SIG-M5 treated with dmso at 0.1 percent for 504 hours (cell line): ENCODE results near the gene KCNMB4.

Experiments
- DNase-seq: peaks from one replicate; lab custom pipeline; 2025; ENCODE audit not compliant: unreplicated experiment; lab: John Stamatoyannopoulos, UW

KCNMB4 gene

GRCh38 chr12:70430400-70430799 lies 64.3 kb downstream of the KCNMB4 start:
- DNase-seq, result no peak

GRCh38 chr12:70436836-70437235 lies 70.7 kb downstream of the KCNMB4 start:
- no peak for DNase-seq

- DNase-seq, result no peak
Measured at GRCh38 chr12:70443062-70443673, 77.1 kb downstream of the KCNMB4 start.

GRCh38 chr12:70444903-70445302 lies 78.8 kb downstream of the KCNMB4 start:
- DNase-seq, result peak; percentile 16

- DNase-seq, result no peak
Measured at GRCh38 chr12:70448371-70448770, 82.3 kb downstream of the KCNMB4 start.

- peak; percentile 23 for DNase-seq
Measured at GRCh38 chr12:70449074-70449752, 83.1 kb downstream of the KCNMB4 start.

- no peak for DNase-seq
Measured at GRCh38 chr12:70449753-70450341, 83.8 kb downstream of the KCNMB4 start.

- DNase-seq, result no peak
Measured at GRCh38 chr12:70451528-70451927, 85.4 kb downstream of the KCNMB4 start.

GRCh38 chr12:70456953-70457352 lies 90.9 kb downstream of the KCNMB4 start:
- DNase-seq, result no peak

- DNase-seq, result no peak
Measured at GRCh38 chr12:70459786-70460185, 93.7 kb downstream of the KCNMB4 start.

- DNase-seq, result no peak
Measured at GRCh38 chr12:70463997-70464396, 97.9 kb downstream of the KCNMB4 start.

- no peak for DNase-seq
Measured at GRCh38 chr12:70466753-70467152, 100.7 kb downstream of the KCNMB4 start.

- no peak for DNase-seq
Measured at GRCh38 chr12:70467476-70467875, 101.4 kb downstream of the KCNMB4 start.

GRCh38 chr12:70467918-70468733 lies 102.0 kb downstream of the KCNMB4 start:
- DNase-seq, result no peak

- no peak for DNase-seq
Measured at GRCh38 chr12:70468741-70469140, 102.7 kb downstream of the KCNMB4 start.

- DNase-seq, result no peak
Measured at GRCh38 chr12:70469221-70469820, 103.2 kb downstream of the KCNMB4 start.

GRCh38 chr12:70482764-70483163 lies 116.7 kb downstream of the KCNMB4 start:
- no peak for DNase-seq
